ENCODE results near the gene ZRSR2. TPM values are rescaled to one million over a fixed set of nuclear protein-coding genes. Genes with fewer than 3 reads are reported as not detected.
A peak's percentile ranks its signal among the peaks of the same experiment; 100 is the strongest.
"Not testable (repeated sequence)": the region's sequence is repeated elsewhere in the genome, so short reads cannot be mapped to it uniquely, and the experiment has no call there.

ZRSR2 gene
- total RNA-seq, 1 experiment from 2014 or later, result 3.0 TPM

GRCh38 chrX:15755091-15755490, 35.2 kb upstream of the ZRSR2 start:
- Histone ChIP-seq H3K9me3 (ENCODE audit: control insufficient read depth, insufficient read depth, low read depth, low read length) (no peaks in the 10 kb centered on the region), H3K27me3 (ENCODE audit: control insufficient read depth, insufficient read depth, low read length) (no peaks in the 10 kb centered on the region), H3K36me3 (ENCODE audit: control insufficient read depth, insufficient read depth, low read length) (no peaks in the 10 kb centered on the region), H3K27ac (ENCODE audit: low read length) (no peak overlapping the region), H3K4me3 (ENCODE audit: low read depth in 2 of 2, low read length in 2 of 2) (no peak overlapping the region), H3K4me1 (ENCODE audit: control insufficient read depth, insufficient read depth, low read length) (no peaks in the 10 kb centered on the region)
- no peak for ATAC-seq
- DNase-seq (ENCODE audit: low read depth, low spot score), result no peak
- ChIA-PET POLR2A (no interaction called here), CTCF (no interaction called here)
- no TSS peak for BruUV-seq (replicated peaks)
- no peak for TF ChIP-seq POLR2AphosphoS5 (IDR thresholded peaks at IDR 0.05; ENCODE audit: low read depth, low read length)
- in situ Hi-C loops (cut with HindIII; ENCODE audit: low pct_unique_long_range_greater_than_20kb, low sequenced_read_pairs), result no loop called here
- intact Hi-C loops (cut with micrococcal nuclease; ENCODE audit: unreplicated experiment), result no loop called here

- H3K36me3 ChIP-seq (ENCODE audit: control insufficient read depth, insufficient read depth, low read length), result no peaks in the 10 kb centered on the region
- POLR2A ChIA-PET, result no interaction called here
- DNase-seq (ENCODE audit: low read depth, low spot score) (no peak), ATAC-seq (no peak)
- CTCF ChIA-PET, result no interaction called here
- intact Hi-C loops (cut with micrococcal nuclease; ENCODE audit: unreplicated experiment) (no loop called here), in situ Hi-C loops (cut with HindIII; ENCODE audit: low pct_unique_long_range_greater_than_20kb, low sequenced_read_pairs) (no loop called here)
- TF ChIP-seq REST (IDR thresholded peaks at IDR 0.05; ENCODE audit: insufficient read depth in 1 of 2, low read depth in 2 of 2, low read length in 1 of 2), result no peak
- peak; percentile 10; the same call in 1 of the 2 replicates for TF ChIP-seq CTCF (IDR thresholded peaks at IDR 0.05)
- no peaks in the 10 kb centered on the region for H3K9me3 ChIP-seq (ENCODE audit: control insufficient read depth, insufficient read depth, low read depth, low read length)
- H3K4me1 ChIP-seq (ENCODE audit: control insufficient read depth, insufficient read depth, low read length), result no peaks in the 10 kb centered on the region
- no peak overlapping the region for H3K4me3 ChIP-seq (ENCODE audit: low read depth in 2 of 2, low read length in 2 of 2)
- H3K27ac ChIP-seq (ENCODE audit: low read length), result no peak overlapping the region
- BruUV-seq (replicated peaks), result no TSS peak
- H3K27me3 ChIP-seq (ENCODE audit: control insufficient read depth, insufficient read depth, low read length), result no peaks in the 10 kb centered on the region
Observed at GRCh38 chrX:15758140-15758539, 32.1 kb upstream of the ZRSR2 start.

GRCh38 chrX:15759886-15760285, 30.4 kb upstream of the ZRSR2 start:
- ATAC-seq; H3K27me3 ChIP-seq (ENCODE audit: control insufficient read depth, insufficient read depth, low read length); H3K9me3 ChIP-seq (ENCODE audit: control insufficient read depth, insufficient read depth, low read depth, low read length); DNase-seq (ENCODE audit: low read depth, low spot score); H3K4me1 ChIP-seq (ENCODE audit: control insufficient read depth, insufficient read depth, low read length); CTCF ChIA-PET; in situ Hi-C loops (cut with HindIII; ENCODE audit: low pct_unique_long_range_greater_than_20kb, low sequenced_read_pairs); H3K27ac ChIP-seq (ENCODE audit: low read length); BruUV-seq (replicated peaks); H3K4me3 ChIP-seq (ENCODE audit: low read depth in 2 of 2, low read length in 2 of 2); intact Hi-C loops (cut with micrococcal nuclease; ENCODE audit: unreplicated experiment); H3K36me3 ChIP-seq (ENCODE audit: control insufficient read depth, insufficient read depth, low read length): not testable (repeated sequence)
- POLR2A ChIA-PET, result interaction anchor here (0.6 kb wide), 1 partner anchor 648 kb away, joined by 5 read pairs; no protein-coding TSS in a partner anchor
